Hepatic stellate cell (primary cell): Measurements from ENCODE around the gene PEX26.
"Not testable (repeated sequence)": the region's sequence is repeated elsewhere in the genome, so short reads cannot be mapped to it uniquely, and the experiment has no call there.

ENCODE experiments used
- DNase-seq: peaks from one replicate; pipeline ENCODE4 v3.0.0; 2011; ENCODE audit warnings: low spot score

The PEX26 gene

GRCh38 chr22:18077639-18078328 is at the start of gene PEX26:
TSS of gene PEX26 (plus strand) at chr22:18077990. CDS start at chr22:18078377, 387 bp downstream.
- DNase-seq, result peak; percentile 94

- DNase-seq, result no peak
These were observed 48.8 kb upstream of the PEX26 start for GRCh38 chr22:18028817-18029527.

- no peak for DNase-seq
These were observed 48.0 kb upstream of the PEX26 start for GRCh38 chr22:18029686-18030267.

GRCh38 chr22:18031695-18032454 is 45.9 kb upstream of the PEX26 start:
- peak; percentile 83 for DNase-seq

- peak; percentile 40 for DNase-seq
These were observed 45.2 kb upstream of the PEX26 start for GRCh38 chr22:18032455-18033101.

- DNase-seq, result peak; percentile 68
These were observed 44.4 kb upstream of the PEX26 start for GRCh38 chr22:18033204-18033998.

GRCh38 chr22:18034076-18034475 is 43.7 kb upstream of the PEX26 start:
- no peak for DNase-seq

- no peak for DNase-seq
These were observed 42.0 kb upstream of the PEX26 start for GRCh38 chr22:18035751-18036150.

GRCh38 chr22:18040898-18041297 is 36.9 kb upstream of the PEX26 start:
- DNase-seq, result not testable (repeated sequence)

GRCh38 chr22:18042685-18043084 is 35.1 kb upstream of the PEX26 start:
- DNase-seq, result peak; percentile 55

GRCh38 chr22:18044548-18045271 is 33.1 kb upstream of the PEX26 start:
- peak; percentile 44 for DNase-seq

GRCh38 chr22:18045794-18046193 is 32.0 kb upstream of the PEX26 start:
- no peak for DNase-seq

- DNase-seq, result no peak
These were observed 29.7 kb upstream of the PEX26 start for GRCh38 chr22:18048041-18048440.

GRCh38 chr22:18048441-18048898 is 29.3 kb upstream of the PEX26 start:
- peak; percentile 72 for DNase-seq

GRCh38 chr22:18050065-18050464 is 27.7 kb upstream of the PEX26 start:
- no peak for DNase-seq

GRCh38 chr22:18051113-18051512 is 26.7 kb upstream of the PEX26 start:
- DNase-seq, result not testable (repeated sequence)

- not testable (repeated sequence) for DNase-seq
These were observed 24.4 kb upstream of the PEX26 start for GRCh38 chr22:18053216-18053946.

GRCh38 chr22:18055619-18056160 is 22.1 kb upstream of the PEX26 start:
- DNase-seq, result no peak

GRCh38 chr22:18056161-18056666 is 21.6 kb upstream of the PEX26 start:
- DNase-seq, result peak; percentile 74
